ENCODE results near the gene KRT79.

Gene KRT79

GRCh38 chr12:52779914-52780313 is 54.2 kb downstream of the KRT79 start:
- DNase-seq (ENCODE audit: low read depth): no peak
- TF ChIP-seq CTCF (conservative IDR thresholded peaks at IDR 0.05; ENCODE audit: low read depth, low read length): no peak

GRCh38 chr12:52778833-52779232 is 55.3 kb downstream of the KRT79 start:
- no peak overlapping the region for H3K4me3 ChIP-seq (ENCODE audit: low read depth, low read length)
- no peak for TF ChIP-seq CTCF (conservative IDR thresholded peaks at IDR 0.05; ENCODE audit: low read depth, low read length)
- DNase-seq (ENCODE audit: low read depth): no peak

More at GRCh38 chr12:52779914-52780313, 54.2 kb downstream of the KRT79 start:
- no peak overlapping the region for H3K4me3 ChIP-seq (ENCODE audit: low read depth, low read length)

GRCh38 chr12:52777566-52777965 is 56.5 kb downstream of the KRT79 start:
- no peak for DNase-seq (ENCODE audit: low read depth)
- TF ChIP-seq CTCF (conservative IDR thresholded peaks at IDR 0.05; ENCODE audit: low read depth, low read length): no peak

GRCh38 chr12:52776913-52777395 is 57.2 kb downstream of the KRT79 start, which contains the start of gene KRT76:
KRT76 (minus strand) TSS chr12:52777345; CDS start chr12:52777291, 54 bp downstream.
- H3K4me3 ChIP-seq (ENCODE audit: low read depth, low read length): no peak within 1 kb of the TSS
- TF ChIP-seq CTCF (conservative IDR thresholded peaks at IDR 0.05; ENCODE audit: low read depth, low read length): no peak

More at GRCh38 chr12:52777566-52777965, 56.5 kb downstream of the KRT79 start:
- no peak overlapping the region for H3K4me3 ChIP-seq (ENCODE audit: low read depth, low read length)

GRCh38 chr12:52776435-52776834 is 57.7 kb downstream of the KRT79 start:
- no peak for TF ChIP-seq CTCF (conservative IDR thresholded peaks at IDR 0.05; ENCODE audit: low read depth, low read length)
- DNase-seq (ENCODE audit: low read depth): no peak
- H3K4me3 ChIP-seq (ENCODE audit: low read depth, low read length): no peak overlapping the region

More at GRCh38 chr12:52776913-52777395, 57.2 kb downstream of the KRT79 start, which contains the start of gene KRT76:
- no peak for DNase-seq (ENCODE audit: low read depth)

- no peak for TF ChIP-seq CTCF (conservative IDR thresholded peaks at IDR 0.05; ENCODE audit: low read depth, low read length)
- no peak for DNase-seq (ENCODE audit: low read depth)
- H3K4me3 ChIP-seq (ENCODE audit: low read depth, low read length): no peak overlapping the region
Measured at GRCh38 chr12:52774629-52775250, 59.4 kb downstream of the KRT79 start.

- no peak for DNase-seq (ENCODE audit: low read depth)
- H3K4me3 ChIP-seq (ENCODE audit: low read depth, low read length): no peak overlapping the region
- no peak for TF ChIP-seq CTCF (conservative IDR thresholded peaks at IDR 0.05; ENCODE audit: low read depth, low read length)
Measured at GRCh38 chr12:52772772-52773171, 61.3 kb downstream of the KRT79 start.
